Right atrium auricular region (tissue), 2 donors: Measurements from ENCODE around the gene TMEM185A. TPM values are rescaled to one million over a fixed set of nuclear protein-coding genes. Genes with fewer than 3 reads are reported as not detected.

Source experiments
- DNase-seq: peaks from one replicate; pipeline ENCODE4 v3.0.0-alpha.2; 2019; ENCODE audit warnings: low spot score
- H3K27ac ChIP-seq, 2 donors: fragments of 200-600 bp; sonication (generic); 1 replicate in 1 of 2; 2 replicates in 1 of 2; pipeline ENCODE4 v1.5.1; 2016 to 2019
- H3K27me3 ChIP-seq, 2 donors: fragments of 200-600 bp; sonication (generic); one replicate each; pipeline versions ENCODE4 v1.5.1 to v1.6.0; 2017 to 2019
- H3K36me3 ChIP-seq: fragments of 200-600 bp; sonication (generic); one replicate; pipeline ENCODE4 v1.5.1; 2016
- H3K4me1 ChIP-seq, 2 donors: fragments of 200-600 bp; sonication (generic); one replicate each; pipeline versions ENCODE4 v1.5.1 to v1.6.0; 2017 to 2019
- H3K4me3 ChIP-seq, 2 donors: fragments of 200-600 bp; sonication (generic); 1 replicate in 1 of 2; 2 replicates in 1 of 2; pipeline ENCODE4 v1.5.1; 2017 to 2019; ENCODE audit warnings: mild to moderate bottlenecking in 1 of 2, moderate library complexity in 1 of 2
- H3K9me3 ChIP-seq, 2 donors: fragments of 200-600 bp; sonication (generic); one replicate each; pipeline ENCODE4 v1.5.1; 2019
- CTCF ChIP-seq, 2 donors: fragments of 200-600 bp; sonication (generic); IDR thresholded peaks; one replicate each; pipeline ENCODE4 v1.5.1; 2019; ENCODE audit warnings: antibody characterized with exemption in 2 of 2
- total RNA-seq, 2 donors: library from RNA; depleted of rRNA; stranded (reverse); fragments of >200 nt; gene quantifications; one replicate each; pipeline ENCODE4 v1.1.0, GENCODE V29; 2016

Gene TMEM185A
- total RNA-seq, 2 donors from 2014 or later = 37.0 to 37.2 TPM

- no peak for TF ChIP-seq CTCF (IDR thresholded peaks at IDR 0.05)
- H3K4me3 ChIP-seq = no peak overlapping the region
- H3K9me3 ChIP-seq = no peaks in the 10 kb centered on the region
- DNase-seq = no peak
- H3K4me1 ChIP-seq = no peaks in the 10 kb centered on the region
- H3K36me3 ChIP-seq = no peaks in the 10 kb centered on the region
- H3K27me3 ChIP-seq = no peaks in the 10 kb centered on the region
- H3K27ac ChIP-seq = no peak overlapping the region
Measured at GRCh38 chrX:149571770-149572169, 59.8 kb downstream of the TMEM185A start.

GRCh38 chrX:149570668-149571067 lies 60.9 kb downstream of the TMEM185A start:
- no peaks in the 10 kb centered on the region for H3K9me3 ChIP-seq
- TF ChIP-seq CTCF (IDR thresholded peaks at IDR 0.05) = no peak
- no peak for DNase-seq
- H3K36me3 ChIP-seq = no peaks in the 10 kb centered on the region
- no peaks in the 10 kb centered on the region for H3K4me1 ChIP-seq
- H3K4me3 ChIP-seq = no peak overlapping the region
- no peak overlapping the region for H3K27ac ChIP-seq
- H3K27me3 ChIP-seq = no peaks in the 10 kb centered on the region

- H3K27me3 ChIP-seq = no peaks in the 10 kb centered on the region
- H3K27ac ChIP-seq = no peak overlapping the region
- no peak for TF ChIP-seq CTCF (IDR thresholded peaks at IDR 0.05)
Measured at GRCh38 chrX:149569770-149570169, 61.8 kb downstream of the TMEM185A start.

GRCh38 chrX:149568701-149569296 lies 62.8 kb downstream of the TMEM185A start:
- no peaks in the 10 kb centered on the region for H3K9me3 ChIP-seq
- peak overlapping the region in 1 of 2 donors; percentile 10 for H3K27ac ChIP-seq
- TF ChIP-seq CTCF (IDR thresholded peaks at IDR 0.05) = no peak

More at GRCh38 chrX:149569770-149570169, 61.8 kb downstream of the TMEM185A start:
- no peaks in the 10 kb centered on the region for H3K4me1 ChIP-seq
- DNase-seq = no peak
- no peak overlapping the region for H3K4me3 ChIP-seq
- H3K36me3 ChIP-seq = no peaks in the 10 kb centered on the region
- H3K9me3 ChIP-seq = no peaks in the 10 kb centered on the region

GRCh38 chrX:149567621-149568417 lies 63.8 kb downstream of the TMEM185A start:
- Histone ChIP-seq H3K27ac (no peak overlapping the region), H3K4me3 (no peak overlapping the region), H3K36me3 (no peaks in the 10 kb centered on the region), H3K4me1 (no peaks in the 10 kb centered on the region), H3K9me3 (no peaks in the 10 kb centered on the region), H3K27me3 (no peaks in the 10 kb centered on the region)
- no peak for DNase-seq
- TF ChIP-seq CTCF (IDR thresholded peaks at IDR 0.05) = no peak

More at GRCh38 chrX:149568701-149569296, 62.8 kb downstream of the TMEM185A start:
- Histone ChIP-seq H3K4me3 (no peak overlapping the region), H3K4me1 (no peaks in the 10 kb centered on the region), H3K36me3 (no peaks in the 10 kb centered on the region), H3K27me3 (no peaks in the 10 kb centered on the region)
- no peak for DNase-seq
